SK-N-SH (cell line): ENCODE data around the gene CARM1. TPM values are rescaled to one million over a fixed set of nuclear protein-coding genes. Genes with fewer than 3 reads are reported as not detected.

Experiments used
- CTCF ChIA-PET: fragments of 300-600, 350-600 bp; formaldehyde crosslinking; extraction: SDS; loops from one replicate; lab custom pipeline; 2021; lab: Yijun Ruan, JAX
- POLR2A ChIA-PET: fragments of 350-600 bp; sonication (Branson Sonifier 250); formaldehyde crosslinking; extraction: SDS; loops from one replicate; lab custom pipeline; 2020; ENCODE audit warnings: antibody characterized with exemption, inconsistent platforms; lab: Yijun Ruan, JAX
- DNase-seq: peaks from one replicate; pipeline ENCODE4 v3.0.0; 2012
- H2AFZ ChIP-seq: fragments of 200-600 bp; sonication (generic); 2 replicates; pipeline ENCODE4 v1.8.1; 2016; ENCODE audit warnings: antibody characterized with exemption, mild to moderate bottlenecking, low read depth
- H3F3A ChIP-seq: fragments of 200-600 bp; sonication (generic); replicated peaks from 2 replicates; pipeline ENCODE3; 2016; ENCODE audit warnings: antibody characterized with exemption, mild to moderate bottlenecking; ENCODE audit not compliant: insufficient read depth
- H3K27ac ChIP-seq, 2 experiments: fragments of 200-500 bp in 1 of 2; fragments of 200-600 bp in 1 of 2; sonication (Bioruptor generic) in 1 of 2; sonication (generic), shearing (Covaris generic) in 1 of 2; 2 replicates each; pipeline versions ENCODE4 v1.5.1 to v1.6.1; 2014 to 2016; ENCODE audit warnings: low read depth in 2 of 2, inconsistent platforms in 1 of 2, low read length in 1 of 2, mild to moderate bottlenecking in 1 of 2, mixed read lengths in 1 of 2
- H3K27me3 ChIP-seq: fragments of 200-600 bp; sonication (generic), shearing (Covaris generic); 2 replicates; pipeline ENCODE4 v1.6.1; 2016; ENCODE audit warnings: mixed run types; ENCODE audit not compliant: insufficient read depth
- H3K36me3 ChIP-seq, 2 experiments: fragments of 200-500 bp in 1 of 2; fragments of 200-600 bp in 1 of 2; sonication (Bioruptor generic) in 1 of 2; sonication (generic) in 1 of 2; replicated peaks in 1 of 2; 2 replicates each; pipeline versions ENCODE3 to v1.5.1; 2014 to 2016; ENCODE audit warnings: low read length in 1 of 2, mild to moderate bottlenecking in 1 of 2; ENCODE audit not compliant: insufficient read depth in 2 of 2, control insufficient read depth in 1 of 2
- H3K4me1 ChIP-seq, 2 experiments: fragments of 200-500 bp in 1 of 2; fragments of 200-600 bp in 1 of 2; sonication (Bioruptor generic) in 1 of 2; sonication (generic), shearing (Covaris generic) in 1 of 2; 2 replicates each; pipeline versions ENCODE4 v1.5.1 to v1.6.1; 2014 to 2016; ENCODE audit warnings: low read depth in 1 of 2, low read length in 1 of 2, mixed run types in 1 of 2; ENCODE audit not compliant: insufficient read depth in 2 of 2, control insufficient read depth in 1 of 2
- H3K4me2 ChIP-seq: fragments of 200-600 bp; sonication (generic), shearing (Covaris generic); 2 replicates; pipeline ENCODE4 v1.6.1; 2017; ENCODE audit warnings: mixed run types
- H3K4me3 ChIP-seq, 2 experiments: fragments of 200-500 bp in 1 of 2; fragments of 200-600 bp in 1 of 2; sonication (Bioruptor generic) in 1 of 2; sonication (generic), shearing (Covaris generic) in 1 of 2; 2 replicates each; pipeline versions ENCODE4 v1.5.1 to v1.8.1; 2014 to 2016; ENCODE audit warnings: low read depth in 2 of 2, inconsistent platforms in 1 of 2, low read length in 1 of 2, mild to moderate bottlenecking in 1 of 2, mixed read lengths in 1 of 2, moderate library complexity in 1 of 2
- H3K79me2 ChIP-seq: fragments of 200-600 bp; sonication (generic); 2 replicates; pipeline ENCODE4 v1.8.1; 2017; ENCODE audit warnings: mild to moderate bottlenecking; ENCODE audit not compliant: insufficient read depth
- H3K9ac ChIP-seq: fragments of 200-600 bp; sonication (generic); 2 replicates; pipeline ENCODE4 v1.6.1; 2017; ENCODE audit warnings: mixed run types
- H3K9me2 ChIP-seq: fragments of 200-600 bp; sonication (generic); 2 replicates; pipeline ENCODE4 v1.6.1; 2017; ENCODE audit warnings: mixed run types
- H3K9me3 ChIP-seq: fragments of 200-600 bp; sonication (generic); 2 replicates; pipeline ENCODE4 v1.6.1; 2017; ENCODE audit warnings: mixed run types, mild to moderate bottlenecking, moderate library complexity
- H4K20me1 ChIP-seq: fragments of 200-600 bp; sonication (generic); 2 replicates; pipeline ENCODE4 v1.6.1; 2017; ENCODE audit warnings: mild to moderate bottlenecking, mixed run types; ENCODE audit not compliant: insufficient read depth
- EZH2phosphoT487 ChIP-seq: fragments of 200-600 bp; sonication (generic); IDR thresholded peaks from 2 replicates; pipeline ENCODE4 v1.6.1; 2017; ENCODE audit warnings: low read depth, mixed run types, mild to moderate bottlenecking, antibody characterized with exemption, moderate library complexity, borderline replicate concordance
- NFIC ChIP-seq: IDR thresholded peaks from 2 replicates; pipeline ENCODE4 v1.4.0; 2012; ENCODE audit warnings: borderline replicate concordance
- TAF1 ChIP-seq: IDR thresholded peaks from 2 replicates; pipeline ENCODE4 v1.6.1; 2012; ENCODE audit warnings: low read depth, mild to moderate bottlenecking, low read length, moderate library complexity, borderline replicate concordance
- TEAD4 ChIP-seq: IDR thresholded peaks from 2 replicates; pipeline ENCODE4 v1.4.0; 2012; ENCODE audit warnings: mild to moderate bottlenecking, borderline replicate concordance; ENCODE audit not compliant: insufficient read depth
- WGBS: methylation state at CpG from one replicate; pipeline ENCODE4 v1.1.6; 2017; ENCODE audit warnings: low lambda C conversion rate; 5-methylcytosine and 5-hydroxymethylcytosine counted together
- polyA plus RNA-seq, 3 experiments: library from polyadenylated mRNA; depleted of rRNA; stranded (reverse); fragments of >200 nt; gene quantifications; 2 replicates each; pipeline ENCODE4 v1.2.3, GENCODE V29; 2012
- TF ChIP-seq, protein P1 (sequence below): IDR thresholded peaks from 2 replicates; pipeline ENCODE4 v1.4.0; 2012; ENCODE audit warnings: low read depth, borderline replicate concordance
- TF ChIP-seq, protein P2 (sequence below): IDR thresholded peaks from 2 replicates; pipeline ENCODE4 v1.6.1; 2012; ENCODE audit warnings: mild to moderate bottlenecking, low read depth, low read length, moderate library complexity

The CARM1 gene
- polyA plus RNA-seq, 1 of the 3 experiments (the other 2 are of a cell fraction), result 62.2 TPM

DNA sequence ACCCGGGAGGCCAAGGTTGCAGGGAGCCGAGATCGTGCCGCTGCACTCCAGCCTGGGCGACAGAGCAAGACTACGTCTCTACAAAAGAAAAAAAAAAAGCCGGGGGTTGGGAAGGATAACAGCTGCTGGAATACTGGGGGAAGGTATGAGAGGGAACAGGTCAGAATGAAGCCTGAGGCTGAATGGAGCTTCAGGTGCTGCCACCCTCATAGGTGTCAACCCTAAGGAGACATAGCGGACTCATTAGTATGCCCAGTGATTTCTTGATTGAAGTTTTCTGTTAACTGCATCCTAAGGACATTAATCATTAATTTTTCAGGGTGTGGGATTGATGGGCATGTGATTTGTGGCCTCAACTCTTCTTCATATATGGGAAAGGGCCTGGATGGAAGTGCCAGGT, 95.5 kb downstream of the CARM1 start:
- no peak overlapping the region for H3K9ac ChIP-seq
- no peak overlapping the region for H3K27ac ChIP-seq
- no peak for DNase-seq
- H3K9me2 ChIP-seq, result no peaks in the 10 kb centered on the region
- WGBS, result 92% methylated on average over 8 of the region's 8 CpGs
- POLR2A ChIA-PET, result no interaction called here
- peaks cover 4% of the 10 kb centered on the region for H3F3A ChIP-seq
- no peaks in the 10 kb centered on the region for H3K27me3 ChIP-seq
- H3K79me2 ChIP-seq, result peaks cover 100% of the 10 kb centered on the region
- peaks cover 88% of the 10 kb centered on the region for H4K20me1 ChIP-seq
- H3K4me1 ChIP-seq, result peaks cover 0 to 9% of the 10 kb centered on the region in 2 experiments; a peak in 1 of 4 replicates
- CTCF ChIA-PET, result interaction anchor here (0.8 to 2.0 kb wide), 2 partner anchors 25 to 30 kb away, joined by 3 to 10 read pairs; no protein-coding TSS in a partner anchor
- no peaks in the 10 kb centered on the region for H3K9me3 ChIP-seq
- no peak for TF ChIP-seq EZH2phosphoT487
- no peak for TF ChIP-seq TAF1
- no peak for TF ChIP-seq TEAD4
- no peak overlapping the region for H3K4me3 ChIP-seq
- H3K36me3 ChIP-seq, result no peaks in the 10 kb centered on the region
- no peak overlapping the region for H2AFZ ChIP-seq
- no peak overlapping the region for H3K4me2 ChIP-seq

DNA sequence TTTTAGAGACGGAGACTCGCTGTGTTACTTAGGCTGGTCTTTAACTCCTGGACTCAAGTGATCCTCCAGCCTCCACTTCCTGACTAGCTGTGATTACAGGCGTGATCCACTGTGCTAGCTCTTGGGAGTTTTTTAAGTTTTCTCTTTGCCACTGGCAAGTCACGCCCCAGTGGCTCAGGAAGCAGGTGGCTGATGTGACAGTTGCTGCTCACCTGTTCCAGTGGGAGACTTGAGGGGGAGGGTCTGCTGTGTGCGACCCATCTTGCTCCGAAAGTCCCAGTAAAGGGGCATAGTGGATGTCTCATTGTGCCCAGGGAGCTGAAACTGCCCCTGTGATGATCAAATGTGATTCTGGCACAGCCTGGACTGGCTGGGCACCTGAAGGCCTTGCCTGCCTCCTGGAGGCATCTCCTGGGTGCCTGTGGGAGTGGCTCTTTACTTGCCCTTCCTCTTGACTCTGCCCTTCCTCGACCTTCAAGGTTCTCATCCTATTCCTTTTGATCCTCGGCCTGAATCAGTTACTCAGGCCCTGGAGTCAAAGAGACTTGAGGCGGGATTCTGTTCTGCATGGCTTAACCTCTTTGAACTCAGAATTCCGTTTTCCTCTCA, 97.3 kb downstream of the CARM1 start:
- H3K27me3 ChIP-seq, result no peaks in the 10 kb centered on the region
- ChIA-PET POLR2A (interaction anchor here (0.5 kb wide), 1 partner anchor 27 kb away, joined by 3 read pairs; no protein-coding TSS in a partner anchor), CTCF (interaction anchor here (0.8 kb wide), 2 partner anchors 32 to 157 kb away, joined by 3 read pairs; no protein-coding TSS in a partner anchor)
- H3K9me2 ChIP-seq, result no peaks in the 10 kb centered on the region
- peaks cover 4% of the 10 kb centered on the region for H3F3A ChIP-seq
- H3K4me3 ChIP-seq, result no peak overlapping the region
- TF ChIP-seq, protein P1, sequence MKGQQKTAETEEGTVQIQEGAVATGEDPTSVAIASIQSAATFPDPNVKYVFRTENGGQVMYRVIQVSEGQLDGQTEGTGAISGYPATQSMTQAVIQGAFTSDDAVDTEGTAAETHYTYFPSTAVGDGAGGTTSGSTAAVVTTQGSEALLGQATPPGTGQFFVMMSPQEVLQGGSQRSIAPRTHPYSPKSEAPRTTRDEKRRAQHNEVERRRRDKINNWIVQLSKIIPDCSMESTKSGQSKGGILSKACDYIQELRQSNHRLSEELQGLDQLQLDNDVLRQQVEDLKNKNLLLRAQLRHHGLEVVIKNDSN, result no peak
- peaks cover 0 to 3% of the 10 kb centered on the region in 2 experiments; a peak in 1 of 4 replicates for H3K4me1 ChIP-seq
- H4K20me1 ChIP-seq, result peaks cover 88% of the 10 kb centered on the region
- H3K27ac ChIP-seq, result no peak overlapping the region; a peak in 1 of 4 replicates
- H2AFZ ChIP-seq, result no peak overlapping the region
- H3K79me2 ChIP-seq, result peaks cover 100% of the 10 kb centered on the region
- H3K36me3 ChIP-seq, result no peaks in the 10 kb centered on the region
- no peaks in the 10 kb centered on the region for H3K9me3 ChIP-seq
- H3K9ac ChIP-seq, result no peak overlapping the region
- no peak for DNase-seq
- 94% methylated on average over 8 of the region's 10 CpGs for WGBS
- H3K4me2 ChIP-seq, result no peak overlapping the region

DNA sequence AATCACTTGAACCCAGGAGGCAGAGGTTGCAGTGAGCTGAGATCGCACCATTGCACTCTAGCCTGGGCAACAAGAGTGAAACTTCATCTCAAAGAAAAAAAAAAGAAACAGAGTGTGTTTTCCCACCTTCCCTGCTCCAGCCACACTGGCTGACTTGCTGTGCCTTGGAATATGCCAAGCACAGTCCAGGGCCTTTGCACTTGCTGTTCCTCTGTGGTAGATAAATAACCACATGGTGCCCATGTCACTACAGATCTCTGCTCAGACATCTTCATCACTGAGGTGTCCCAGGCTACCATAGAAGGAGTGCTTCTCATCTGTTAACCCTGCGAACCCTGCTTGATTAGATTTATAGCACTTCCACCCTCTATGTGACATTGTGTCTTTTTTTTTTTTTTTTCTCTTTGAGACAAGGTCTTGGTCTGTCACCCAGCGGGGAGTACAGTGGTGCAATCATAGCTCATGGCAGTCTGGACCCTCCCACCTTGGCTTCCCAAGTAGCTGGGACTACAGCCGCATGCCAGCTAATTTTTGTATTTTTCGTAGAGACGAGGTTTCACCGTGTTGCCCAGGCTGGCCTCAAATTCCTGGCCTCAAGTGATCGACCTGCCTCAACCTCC, 99.9 kb downstream of the CARM1 start:
- Histone ChIP-seq H3K36me3 (no peaks in the 10 kb centered on the region), H3K4me1 (peaks cover 5 to 7% of the 10 kb centered on the region in 2 experiments; a peak in 2 of 4 replicates), H3K9me2 (no peaks in the 10 kb centered on the region), H3K27ac (no peak overlapping the region), H3K9ac (no peak overlapping the region), H3K27me3 (no peaks in the 10 kb centered on the region), H3F3A (peaks cover 4% of the 10 kb centered on the region)
- POLR2A ChIA-PET, result interaction anchor here (1.2 kb wide), 1 partner anchor 10 kb away, joined by 4 read pairs; the partner anchor contains the start of gene SMARCA4
- no peak for DNase-seq
- no peak for TF ChIP-seq TAF1
- TF ChIP-seq NFIC, result no peak
- TF ChIP-seq, protein P1, result no peak
- TF ChIP-seq, protein P2, sequence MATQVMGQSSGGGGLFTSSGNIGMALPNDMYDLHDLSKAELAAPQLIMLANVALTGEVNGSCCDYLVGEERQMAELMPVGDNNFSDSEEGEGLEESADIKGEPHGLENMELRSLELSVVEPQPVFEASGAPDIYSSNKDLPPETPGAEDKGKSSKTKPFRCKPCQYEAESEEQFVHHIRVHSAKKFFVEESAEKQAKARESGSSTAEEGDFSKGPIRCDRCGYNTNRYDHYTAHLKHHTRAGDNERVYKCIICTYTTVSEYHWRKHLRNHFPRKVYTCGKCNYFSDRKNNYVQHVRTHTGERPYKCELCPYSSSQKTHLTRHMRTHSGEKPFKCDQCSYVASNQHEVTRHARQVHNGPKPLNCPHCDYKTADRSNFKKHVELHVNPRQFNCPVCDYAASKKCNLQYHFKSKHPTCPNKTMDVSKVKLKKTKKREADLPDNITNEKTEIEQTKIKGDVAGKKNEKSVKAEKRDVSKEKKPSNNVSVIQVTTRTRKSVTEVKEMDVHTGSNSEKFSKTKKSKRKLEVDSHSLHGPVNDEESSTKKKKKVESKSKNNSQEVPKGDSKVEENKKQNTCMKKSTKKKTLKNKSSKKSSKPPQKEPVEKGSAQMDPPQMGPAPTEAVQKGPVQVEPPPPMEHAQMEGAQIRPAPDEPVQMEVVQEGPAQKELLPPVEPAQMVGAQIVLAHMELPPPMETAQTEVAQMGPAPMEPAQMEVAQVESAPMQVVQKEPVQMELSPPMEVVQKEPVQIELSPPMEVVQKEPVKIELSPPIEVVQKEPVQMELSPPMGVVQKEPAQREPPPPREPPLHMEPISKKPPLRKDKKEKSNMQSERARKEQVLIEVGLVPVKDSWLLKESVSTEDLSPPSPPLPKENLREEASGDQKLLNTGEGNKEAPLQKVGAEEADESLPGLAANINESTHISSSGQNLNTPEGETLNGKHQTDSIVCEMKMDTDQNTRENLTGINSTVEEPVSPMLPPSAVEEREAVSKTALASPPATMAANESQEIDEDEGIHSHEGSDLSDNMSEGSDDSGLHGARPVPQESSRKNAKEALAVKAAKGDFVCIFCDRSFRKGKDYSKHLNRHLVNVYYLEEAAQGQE, result no peak
- TF ChIP-seq, all 33 proteins: peak for 0
- peaks cover 87% of the 10 kb centered on the region for H4K20me1 ChIP-seq
- WGBS, result 97% methylated on average over 8 of the region's 8 CpGs
- no peak overlapping the region for H2AFZ ChIP-seq
- CTCF ChIA-PET, result no interaction called here
- H3K4me3 ChIP-seq, result no peak overlapping the region
- no peak overlapping the region for H3K4me2 ChIP-seq
- peaks cover 100% of the 10 kb centered on the region for H3K79me2 ChIP-seq
- H3K9me3 ChIP-seq, result no peaks in the 10 kb centered on the region
